22Rv1 (cell line): ENCODE data around the gene SPDYE16.
"Not testable (repeated sequence)": the region's sequence is repeated elsewhere in the genome, so short reads cannot be mapped to it uniquely, and the experiment has no call there.

Experiments
- ZFX ChIP-seq: fragments of 450-650 bp; IDR thresholded peaks from 2 replicates; pipeline ENCODE4 v1.6.1; 2017; ENCODE audit warnings: antibody characterized with exemption, borderline replicate concordance
- TF ChIP-seq, protein P1 (sequence below): fragments of 450-650 bp; IDR thresholded peaks from 2 replicates; pipeline ENCODE4 v1.5.1; 2017; ENCODE audit warnings: mild to moderate bottlenecking

DNA sequence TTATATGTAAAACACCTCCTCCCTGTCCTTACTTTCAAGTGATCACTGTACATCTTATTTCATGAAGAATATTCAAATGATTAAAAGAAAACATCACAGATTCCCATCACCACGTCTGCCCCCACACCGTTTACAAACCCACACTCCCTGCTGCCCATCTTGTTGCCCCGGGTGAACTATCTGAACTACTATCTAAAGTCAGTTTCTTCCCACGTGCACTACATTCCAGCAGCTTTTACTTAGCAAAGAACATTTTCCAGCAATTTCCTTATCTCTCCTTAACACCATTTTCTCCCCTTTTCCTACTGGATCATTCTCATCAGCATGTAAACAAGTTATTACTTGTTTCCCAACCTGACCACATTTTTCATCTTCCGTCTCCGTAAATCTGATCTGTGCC, 16.6 kb upstream of the SPDYE16 start:
- TF ChIP-seq, protein P1, sequence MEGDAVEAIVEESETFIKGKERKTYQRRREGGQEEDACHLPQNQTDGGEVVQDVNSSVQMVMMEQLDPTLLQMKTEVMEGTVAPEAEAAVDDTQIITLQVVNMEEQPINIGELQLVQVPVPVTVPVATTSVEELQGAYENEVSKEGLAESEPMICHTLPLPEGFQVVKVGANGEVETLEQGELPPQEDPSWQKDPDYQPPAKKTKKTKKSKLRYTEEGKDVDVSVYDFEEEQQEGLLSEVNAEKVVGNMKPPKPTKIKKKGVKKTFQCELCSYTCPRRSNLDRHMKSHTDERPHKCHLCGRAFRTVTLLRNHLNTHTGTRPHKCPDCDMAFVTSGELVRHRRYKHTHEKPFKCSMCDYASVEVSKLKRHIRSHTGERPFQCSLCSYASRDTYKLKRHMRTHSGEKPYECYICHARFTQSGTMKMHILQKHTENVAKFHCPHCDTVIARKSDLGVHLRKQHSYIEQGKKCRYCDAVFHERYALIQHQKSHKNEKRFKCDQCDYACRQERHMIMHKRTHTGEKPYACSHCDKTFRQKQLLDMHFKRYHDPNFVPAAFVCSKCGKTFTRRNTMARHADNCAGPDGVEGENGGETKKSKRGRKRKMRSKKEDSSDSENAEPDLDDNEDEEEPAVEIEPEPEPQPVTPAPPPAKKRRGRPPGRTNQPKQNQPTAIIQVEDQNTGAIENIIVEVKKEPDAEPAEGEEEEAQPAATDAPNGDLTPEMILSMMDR, result not testable (repeated sequence)
- TF ChIP-seq ZFX, result not testable (repeated sequence)
